ENCODE data around the gene KANSL1L.

Gene KANSL1L

GRCh38 chr2:210112871-210113270, 58.3 kb downstream of the KANSL1L start:
- Histone ChIP-seq H3K27ac (replicated peaks) (no peak overlapping the region), H3K4me3 (replicated peaks; ENCODE audit: insufficient read depth, low read length) (no peak overlapping the region), H3K27me3 (ENCODE audit: insufficient read depth, poor library complexity, severe bottlenecking) (no peaks in the 10 kb centered on the region)
- TF ChIP-seq POLR2AphosphoS5 (IDR thresholded peaks at IDR 0.05; ENCODE audit: low read depth), result no peak
- no peak for DNase-seq (ENCODE audit: low read depth in 1 of 2, low spot score in 1 of 2)

GRCh38 chr2:210099940-210100339, 71.3 kb downstream of the KANSL1L start:
- Histone ChIP-seq H3K4me3 (replicated peaks; ENCODE audit: insufficient read depth, low read length) (no peak overlapping the region), H3K27me3 (ENCODE audit: insufficient read depth, poor library complexity, severe bottlenecking) (no peaks in the 10 kb centered on the region), H3K27ac (replicated peaks) (no peak overlapping the region)
- TF ChIP-seq SPI1 (IDR thresholded peaks at IDR 0.05; ENCODE audit: borderline replicate concordance, low read depth), result no peak
- no peak for TF ChIP-seq CTCF (IDR thresholded peaks at IDR 0.05; ENCODE audit: insufficient read depth, low read length)
- no peak for TF ChIP-seq POLR2AphosphoS5 (IDR thresholded peaks at IDR 0.05; ENCODE audit: low read depth)
- no peak for TF ChIP-seq GABPA (IDR thresholded peaks at IDR 0.05; ENCODE audit: low read depth)
- TF ChIP-seq REST (IDR thresholded peaks at IDR 0.05; ENCODE audit: insufficient replicate concordance, low read depth), result no peak
- no peak for DNase-seq (ENCODE audit: low read depth in 1 of 2, low spot score in 1 of 2)

GRCh38 chr2:210094787-210095186, 76.4 kb downstream of the KANSL1L start:
- no peaks in the 10 kb centered on the region for H3K27me3 ChIP-seq (ENCODE audit: insufficient read depth, poor library complexity, severe bottlenecking)

More at GRCh38 chr2:210094787-210095186, 76.4 kb downstream of the KANSL1L start:
- TF ChIP-seq SPI1 (IDR thresholded peaks at IDR 0.05; ENCODE audit: borderline replicate concordance, low read depth) (no peak), REST (IDR thresholded peaks at IDR 0.05; ENCODE audit: insufficient replicate concordance, low read depth) (no peak), GABPA (IDR thresholded peaks at IDR 0.05; ENCODE audit: low read depth) (no peak), CTCF (IDR thresholded peaks at IDR 0.05; ENCODE audit: insufficient read depth, low read length) (no peak), POLR2AphosphoS5 (IDR thresholded peaks at IDR 0.05; ENCODE audit: low read depth) (no peak)
- no peak overlapping the region for H3K4me3 ChIP-seq (replicated peaks; ENCODE audit: insufficient read depth, low read length)
- H3K27ac ChIP-seq (replicated peaks), result no peak overlapping the region
- DNase-seq (ENCODE audit: low read depth in 1 of 2, low spot score in 1 of 2), result no peak
